AG10803 (cell line): ENCODE measurements around the gene TTLL10.

ENCODE experiments used
- DNase-seq: peaks from one replicate; pipeline ENCODE4 v3.0.0; 2010; ENCODE audit warnings: low read depth
- H3K4me3 ChIP-seq: 2 replicates; pipeline ENCODE4 v1.5.1; 2011; ENCODE audit warnings: mild to moderate bottlenecking, low read length, control low read depth
- CTCF ChIP-seq: conservative IDR thresholded peaks from 2 replicates; pipeline ENCODE4 v1.5.1; 2011; ENCODE audit warnings: mild to moderate bottlenecking, low read length, control low read depth, inconsistent platforms

Gene TTLL10

GRCh38 chr1:1202831-1203560, 29.3 kb downstream of the TTLL10 start:
- TF ChIP-seq CTCF, result no peak
- no peak overlapping the region for H3K4me3 ChIP-seq
- DNase-seq, result no peak

DNA sequence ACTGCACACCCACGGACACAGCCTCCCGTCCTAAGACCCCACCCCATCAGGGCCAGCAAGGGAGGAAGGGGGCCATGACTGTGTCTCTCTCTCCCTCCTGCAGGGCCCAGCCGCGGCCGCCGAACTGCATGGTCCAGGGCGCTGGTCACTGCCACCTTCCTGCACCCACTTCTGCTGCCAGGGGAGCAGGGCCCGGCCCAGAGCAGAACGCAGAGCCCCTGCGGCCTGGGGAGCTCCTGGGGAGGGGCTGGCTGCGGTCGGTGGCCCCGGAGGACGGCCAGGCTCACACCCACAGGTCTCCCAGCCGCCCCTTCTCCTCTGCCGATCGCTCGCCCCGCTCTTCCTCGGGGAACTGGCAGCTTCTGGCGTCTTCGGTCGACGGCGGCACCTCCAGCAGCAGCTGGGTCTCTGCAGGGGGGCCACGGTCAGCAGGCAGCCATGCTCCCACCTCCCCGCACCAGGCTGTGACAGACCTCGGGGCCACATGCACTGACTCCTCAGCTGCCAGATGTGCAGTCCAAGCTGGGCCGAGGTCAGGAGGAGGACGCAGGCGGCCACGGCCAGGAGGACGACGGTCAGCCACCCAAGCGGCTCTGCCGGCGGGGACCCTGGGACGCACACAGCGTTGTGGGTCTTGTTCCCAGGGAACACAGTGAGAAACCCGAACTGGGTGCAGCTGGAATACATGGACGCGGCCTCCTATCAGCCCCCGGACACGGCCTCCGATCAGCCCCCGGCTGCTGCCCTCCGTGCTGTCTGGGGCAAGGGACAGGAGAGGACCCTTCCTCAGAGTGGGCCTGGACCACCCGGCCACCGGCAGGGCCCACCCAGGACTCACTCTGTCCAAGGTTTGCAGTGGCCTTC, 30.1 kb downstream of the TTLL10 start:
- no peak for TF ChIP-seq CTCF
- H3K4me3 ChIP-seq, result no peak overlapping the region

DNA sequence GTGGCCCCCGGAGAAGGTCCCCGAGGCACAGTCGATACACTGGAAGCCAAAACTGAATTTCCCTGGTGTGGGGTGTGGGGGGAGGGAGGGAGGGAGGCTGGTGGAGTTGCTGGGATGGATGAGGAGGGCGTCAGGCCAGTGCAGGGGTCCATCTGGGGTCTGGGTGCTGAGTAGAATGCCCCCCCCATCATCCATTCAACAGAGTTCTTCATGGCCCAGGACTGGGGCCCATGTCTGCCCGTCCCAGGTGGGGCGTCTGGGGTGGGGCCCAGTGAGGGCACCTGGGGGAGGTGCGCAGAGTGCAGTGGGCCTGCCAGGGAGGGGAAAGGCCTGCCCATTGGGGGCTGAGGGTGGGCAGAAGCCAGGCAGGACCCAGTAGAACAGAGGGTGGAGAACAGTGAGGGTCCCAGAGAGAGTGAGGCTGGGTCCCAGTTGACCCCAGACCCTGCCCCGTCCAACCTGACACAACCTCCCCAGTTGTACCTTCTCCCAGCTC, 30.8 kb downstream of the TTLL10 start:
- no peak overlapping the region for H3K4me3 ChIP-seq
- DNase-seq, result no peak
- TF ChIP-seq CTCF, result no peak

More for the DNA sequence above, 30.1 kb downstream of the TTLL10 start:
- no peak for DNase-seq

GRCh38 chr1:1204998-1205768, 31.5 kb downstream of the TTLL10 start:
- H3K4me3 ChIP-seq, result no peak overlapping the region
- TF ChIP-seq CTCF, result no peak
- DNase-seq, result no peak

GRCh38 chr1:1205769-1206375, 32.2 kb downstream of the TTLL10 start:
- H3K4me3 ChIP-seq, result no peak overlapping the region
- TF ChIP-seq CTCF, result no peak
- DNase-seq, result no peak

GRCh38 chr1:1206376-1206965, 32.8 kb downstream of the TTLL10 start, which contains the start of gene TNFRSF18:
TSS of gene TNFRSF18 (minus strand) at chr1:1206592. CDS start at chr1:1206571, 21 bp downstream.
- TF ChIP-seq CTCF, result no peak
- no peak within 1 kb of the TSS for H3K4me3 ChIP-seq
- no peak for DNase-seq
